Mammary epithelial cell (primary cell): Measurements from ENCODE around the gene ZNF768.

Source experiments
- CTCF ChIP-seq, 2 donors: IDR thresholded peaks in 1 of 2; conservative IDR thresholded peaks in 1 of 2; 2 replicates each; pipeline ENCODE4 v1.5.1; 2011 to 2012; ENCODE audit warnings: inconsistent platforms in 2 of 2, low read length in 2 of 2, mild to moderate bottlenecking in 2 of 2, control low read depth in 1 of 2, low read depth in 1 of 2; ENCODE audit not compliant: insufficient read depth in 1 of 2; ENCODE audit errors: extremely low read depth in 1 of 2
- EZH2 ChIP-seq: IDR thresholded peaks from 2 replicates; pipeline ENCODE4 v1.6.1; 2012; ENCODE audit warnings: low read length, inconsistent platforms, borderline replicate concordance

GRCh38 chr16:30552956-30553355 lies 26.6 kb upstream of the ZNF768 start:
- TF ChIP-seq CTCF (conservative IDR thresholded peaks at IDR 0.05 in 1 of 2, IDR thresholded peaks at IDR 0.05 in 1 of 2; ENCODE audit: extremely low read depth in 1 of 2, insufficient read depth in 1 of 2, low read depth in 1 of 2, low read length in 2 of 2): no peak
- TF ChIP-seq EZH2: no peak
